ENCODE measurements around the gene TPCN2.

- TF ChIP-seq GATA3 (IDR thresholded peaks at IDR 0.05; ENCODE audit: low read depth, low read length): no peak
- TF ChIP-seq GATA2 (IDR thresholded peaks at IDR 0.05; ENCODE audit: low read depth, low read length): no peak
These were observed 11.3 kb downstream of the TPCN2 start for GRCh38 chr11:69059985-69060384.

All from SH-SY5Y (cell line).